Liver (tissue), 9 donors: ENCODE results near the gene ALDH16A1. TPM values are rescaled to one million over a fixed set of nuclear protein-coding genes. Genes with fewer than 3 reads are reported as not detected.

Source experiments
- DNase-seq: peaks from one replicate; pipeline ENCODE4 v3.0.0-alpha.2; 2017; ENCODE audit warnings: low spot score
- H3K27ac ChIP-seq, 2 donors: one replicate each; pipeline ENCODE4 v1.7.0; 2013; ENCODE audit warnings: inconsistent platforms in 2 of 2, low read length in 2 of 2, control low read depth in 1 of 2, low read depth in 1 of 2, mild to moderate bottlenecking in 1 of 2
- H3K27me3 ChIP-seq, 4 donors: one replicate each; pipeline versions ENCODE4 v1.6.1 to v1.7.0; 2013; ENCODE audit warnings: low read length in 3 of 4, inconsistent platforms in 1 of 4, mild to moderate bottlenecking in 1 of 4, moderate library complexity in 1 of 4; ENCODE audit not compliant: control insufficient read depth in 4 of 4, insufficient read depth in 4 of 4
- H3K36me3 ChIP-seq, 4 donors: one replicate each; pipeline versions ENCODE4 v1.6.1 to v1.7.0; 2013; ENCODE audit warnings: low read length in 3 of 4, mild to moderate bottlenecking in 3 of 4, low read depth in 1 of 4, moderate library complexity in 1 of 4; ENCODE audit not compliant: control insufficient read depth in 4 of 4, insufficient read depth in 3 of 4
- H3K4me1 ChIP-seq, 4 donors: one replicate each; pipeline versions ENCODE4 v1.6.1 to v1.7.0; 2013; ENCODE audit warnings: low read length in 3 of 4, mild to moderate bottlenecking in 3 of 4, moderate library complexity in 1 of 4; ENCODE audit not compliant: control insufficient read depth in 4 of 4, insufficient read depth in 4 of 4
- H3K4me3 ChIP-seq, 3 donors: one replicate each; pipeline versions ENCODE4 v1.6.1 to v1.7.0; 2013; ENCODE audit warnings: low read length in 3 of 3, control low read depth in 1 of 3, low read depth in 1 of 3, mild to moderate bottlenecking in 1 of 3
- H3K9ac ChIP-seq, 2 donors: one replicate each; pipeline ENCODE4 v1.7.0; 2013; ENCODE audit warnings: low read length in 2 of 2, mild to moderate bottlenecking in 2 of 2, moderate library complexity in 2 of 2, control low read depth in 1 of 2, low read depth in 1 of 2
- H3K9me3 ChIP-seq, 4 donors: one replicate each; pipeline versions ENCODE4 v1.6.1 to v1.7.0; 2013; ENCODE audit warnings: low read length in 3 of 4; ENCODE audit not compliant: control insufficient read depth in 4 of 4
- ATF3 ChIP-seq: IDR thresholded peaks from 2 replicates; pipeline ENCODE4 v1.6.1; 2016; ENCODE audit warnings: antibody characterized with exemption
- CTCF ChIP-seq: fragments of 150-350 bp; IDR thresholded peaks from 2 replicates; pipeline ENCODE4 v1.5.1; 2017; ENCODE audit warnings: improper control_type of control experiment, low read depth, low read length; ENCODE audit not compliant: missing input control
- EGR1 ChIP-seq, 2 donors: IDR thresholded peaks; 2 replicates each; pipeline ENCODE4 v1.6.1; 2016 to 2018; ENCODE audit warnings: antibody characterized with exemption in 2 of 2, low read depth in 2 of 2
- FOXA1 ChIP-seq: IDR thresholded peaks from 2 replicates; pipeline ENCODE4 v1.6.1; 2016; ENCODE audit warnings: antibody characterized with exemption
- FOXA2 ChIP-seq: IDR thresholded peaks from 2 replicates; pipeline ENCODE4 v1.6.1; 2016; ENCODE audit warnings: antibody characterized with exemption
- GABPA ChIP-seq, 2 donors: IDR thresholded peaks in 1 of 2; conservative IDR thresholded peaks in 1 of 2; 2 replicates each; pipeline ENCODE4 v1.6.1; 2016; ENCODE audit warnings: antibody characterized with exemption in 2 of 2, mild to moderate bottlenecking in 1 of 2, moderate library complexity in 1 of 2
- HNF4A ChIP-seq, 2 donors: conservative IDR thresholded peaks; 2 replicates each; pipeline ENCODE4 v1.6.1; 2016; ENCODE audit warnings: antibody characterized with exemption in 2 of 2, mild to moderate bottlenecking in 2 of 2
- HNF4G ChIP-seq: IDR thresholded peaks from 2 replicates; pipeline ENCODE4 v1.6.1; 2016; ENCODE audit warnings: antibody characterized with exemption
- JUND ChIP-seq, 2 donors: IDR thresholded peaks; 2 replicates each; pipeline ENCODE4 v1.6.1; 2016; ENCODE audit warnings: antibody characterized with exemption in 2 of 2
- RAD21 ChIP-seq, 2 donors: IDR thresholded peaks; 2 replicates each; pipeline ENCODE4 v1.6.1; 2016; ENCODE audit warnings: antibody characterized with exemption in 2 of 2, mild to moderate bottlenecking in 2 of 2
- RXRA ChIP-seq, 2 donors: IDR thresholded peaks; 2 replicates each; pipeline ENCODE4 v1.6.1; 2017 to 2018; ENCODE audit warnings: antibody characterized with exemption in 2 of 2, mild to moderate bottlenecking in 1 of 2
- SP1 ChIP-seq: IDR thresholded peaks from 2 replicates; pipeline ENCODE4 v1.6.1; 2018; ENCODE audit warnings: antibody characterized with exemption, mild to moderate bottlenecking
- TAF1 ChIP-seq: conservative IDR thresholded peaks from 2 replicates; pipeline ENCODE4 v1.6.1; 2016; ENCODE audit warnings: antibody characterized with exemption, mild to moderate bottlenecking
- YY1 ChIP-seq: IDR thresholded peaks from 2 replicates; pipeline ENCODE4 v1.6.1; 2016; ENCODE audit warnings: antibody characterized with exemption, mild to moderate bottlenecking
- WGBS: extraction: QIAGEN DNeasy Blood & Tissue Kit; methylation state at CpG from one replicate; pipeline ENCODE4 v1.1.7; 2013; 5-methylcytosine and 5-hydroxymethylcytosine counted together
- polyA plus RNA-seq, 2 donors: library from polyadenylated mRNA; stranded (reverse) in 1 of 2; unstranded in 1 of 2; fragments of 200-250 nt in 1 of 2; fragments of >200 nt in 1 of 2; fragmentation: Nextera tagmentation in 1 of 2; extraction: Ambion mirVana in 1 of 2; gene quantifications; one replicate each; pipeline versions ENCODE4 v1.2.1 to v1.2.3, GENCODE V29; 2013 to 2015
- total RNA-seq, 2 donors: library from RNA; depleted of rRNA; stranded (reverse); fragments of >200 nt; gene quantifications; one replicate each; pipeline ENCODE4 v1.2.3, GENCODE V29; 2014
- TF ChIP-seq, protein P1 (sequence below): IDR thresholded peaks from 2 replicates; pipeline ENCODE4 v1.6.1; 2016; ENCODE audit warnings: antibody characterized with exemption
- donor health status: healthy.
- donor health status: healthy.
- donor health status: healthy.
- donor health status: healthy.
- donor health status: healthy.

Gene ALDH16A1
- total and polyA plus RNA-seq, 4 donors, result 5.2 to 35.8 (median 21.5) TPM

- Histone ChIP-seq H3K9ac (no peak overlapping the region), H3K27me3 (peaks cover under 1 to 16% (median 6%) of the 10 kb centered on the region in 4 donors), H3K27ac (no peak overlapping the region), H3K4me3 (no peak overlapping the region), H3K4me1 (peaks cover 5 to 11% (median 7%) of the 10 kb centered on the region in 4 donors), H3K9me3 (no peaks in the 10 kb centered on the region), H3K36me3 (no peaks in the 10 kb centered on the region)
- 75% methylated on average over 5 of the region's 5 CpGs for WGBS
- TF ChIP-seq EGR1 (IDR thresholded peaks at IDR 0.05; ENCODE audit: low read depth in 2 of 2), result no peak
- no peak for TF ChIP-seq YY1
- TF ChIP-seq, protein P1, sequence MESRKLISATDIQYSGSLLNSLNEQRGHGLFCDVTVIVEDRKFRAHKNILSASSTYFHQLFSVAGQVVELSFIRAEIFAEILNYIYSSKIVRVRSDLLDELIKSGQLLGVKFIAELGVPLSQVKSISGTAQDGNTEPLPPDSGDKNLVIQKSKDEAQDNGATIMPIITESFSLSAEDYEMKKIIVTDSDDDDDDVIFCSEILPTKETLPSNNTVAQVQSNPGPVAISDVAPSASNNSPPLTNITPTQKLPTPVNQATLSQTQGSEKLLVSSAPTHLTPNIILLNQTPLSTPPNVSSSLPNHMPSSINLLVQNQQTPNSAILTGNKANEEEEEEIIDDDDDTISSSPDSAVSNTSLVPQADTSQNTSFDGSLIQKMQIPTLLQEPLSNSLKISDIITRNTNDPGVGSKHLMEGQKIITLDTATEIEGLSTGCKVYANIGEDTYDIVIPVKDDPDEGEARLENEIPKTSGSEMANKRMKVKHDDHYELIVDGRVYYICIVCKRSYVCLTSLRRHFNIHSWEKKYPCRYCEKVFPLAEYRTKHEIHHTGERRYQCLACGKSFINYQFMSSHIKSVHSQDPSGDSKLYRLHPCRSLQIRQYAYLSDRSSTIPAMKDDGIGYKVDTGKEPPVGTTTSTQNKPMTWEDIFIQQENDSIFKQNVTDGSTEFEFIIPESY, result no peak
- no peak for TF ChIP-seq SP1
- no peak for TF ChIP-seq FOXA2
- TF ChIP-seq RAD21 (IDR thresholded peaks at IDR 0.05), result no peak
- no peak for TF ChIP-seq TAF1
- TF ChIP-seq RXRA (IDR thresholded peaks at IDR 0.05), result no peak
- no peak for DNase-seq
Measured at GRCh38 chr19:49418511-49418910, 34.5 kb upstream of the ALDH16A1 start.

DNA sequence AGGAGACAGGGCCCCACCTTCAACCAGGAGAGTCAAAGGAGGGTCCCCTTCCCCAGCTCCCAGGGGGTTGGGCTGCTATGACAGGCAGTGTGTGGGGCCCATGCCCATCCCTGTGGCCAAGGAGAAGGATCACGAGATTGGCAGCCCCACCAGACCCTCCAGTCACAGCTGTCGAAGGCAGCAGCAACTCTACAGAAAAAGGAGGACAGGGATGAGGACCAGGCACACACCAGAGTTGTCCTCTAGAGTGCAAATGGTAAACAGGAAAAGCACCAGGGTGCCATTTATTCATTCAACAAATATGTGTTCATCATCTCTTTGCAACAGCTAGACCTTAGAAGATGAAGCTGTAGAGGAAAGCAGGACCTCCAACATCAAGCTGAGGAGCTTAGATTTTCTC is 33.9 kb upstream of the ALDH16A1 start:
- DNase-seq, result no peak
- TF ChIP-seq HNF4G (no peak), RXRA (IDR thresholded peaks at IDR 0.05) (no peak), GABPA (IDR thresholded peaks at IDR 0.05 in 1 of 2, conservative IDR thresholded peaks at IDR 0.05 in 1 of 2) (no peak), CTCF (no peak), SP1 (no peak), FOXA1 (no peak), JUND (IDR thresholded peaks at IDR 0.05) (no peak), TAF1 (no peak), RAD21 (IDR thresholded peaks at IDR 0.05) (no peak), ATF3 (no peak), EGR1 (IDR thresholded peaks at IDR 0.05; ENCODE audit: low read depth in 2 of 2) (no peak), HNF4A (conservative IDR thresholded peaks at IDR 0.05) (no peak)
- TF ChIP-seq, protein P1, result no peak
- Histone ChIP-seq H3K27me3 (peaks cover 6 to 21% (median 7%) of the 10 kb centered on the region in 4 donors), H3K9me3 (no peaks in the 10 kb centered on the region), H3K36me3 (no peaks in the 10 kb centered on the region), H3K4me3 (no peak overlapping the region), H3K4me1 (peaks cover 5 to 11% (median 7%) of the 10 kb centered on the region in 4 donors), H3K9ac (no peak overlapping the region), H3K27ac (no peak overlapping the region)
- 64% methylated on average over 2 of the region's 2 CpGs for WGBS
